ENCODE results near the gene MAP2K2.

The MAP2K2 gene

DNA sequence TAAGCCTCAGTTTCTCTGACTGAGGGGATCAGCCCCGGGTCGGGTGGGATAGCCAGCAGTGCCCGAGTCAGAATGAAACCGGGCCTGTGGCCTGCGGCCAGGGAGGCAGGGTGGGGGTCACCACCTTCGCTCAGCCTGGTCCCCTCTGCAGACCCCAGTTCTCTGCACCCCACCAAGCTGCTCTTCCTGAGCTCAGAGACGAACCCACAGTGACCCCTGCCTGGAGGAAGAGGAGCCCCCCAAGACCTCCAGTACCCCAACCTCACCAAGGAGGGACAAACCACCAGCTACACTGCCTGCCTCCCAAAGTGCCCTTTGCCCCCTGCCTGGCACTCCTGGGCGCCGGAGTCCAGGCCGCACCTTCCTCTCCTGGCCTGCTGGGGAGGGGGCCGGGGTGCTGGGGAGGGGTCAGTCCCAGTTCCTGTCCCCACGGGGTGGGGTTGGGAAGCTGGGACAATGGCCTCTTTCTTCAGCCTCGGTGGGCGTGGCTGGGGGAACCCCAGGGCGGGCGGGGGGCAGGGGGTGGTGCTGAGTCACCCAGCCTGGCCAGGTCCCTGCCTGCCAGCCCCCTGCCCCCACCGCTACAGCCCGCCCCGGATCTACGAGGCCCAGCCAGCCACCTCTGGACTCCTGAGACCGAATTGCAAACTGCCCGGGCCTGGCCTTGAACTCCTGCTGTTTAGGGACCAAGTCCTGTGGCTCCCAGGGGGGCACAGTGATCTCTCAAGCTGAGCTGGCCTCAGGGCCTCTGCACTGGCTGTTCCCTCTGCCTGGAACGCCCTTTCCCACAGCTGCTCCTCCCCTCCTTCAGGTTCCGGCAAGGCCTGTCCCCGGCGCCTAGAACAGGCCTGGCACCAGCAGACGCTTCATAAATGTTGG lies 71.6 kb downstream of the MAP2K2 start:
- no peak overlapping the region for H3K4me3 ChIP-seq (replicated peaks; ENCODE audit: low read depth, low read length)
- no peak for DNase-seq (ENCODE audit: extremely low read depth, low read depth)
- TF ChIP-seq, protein P1, sequence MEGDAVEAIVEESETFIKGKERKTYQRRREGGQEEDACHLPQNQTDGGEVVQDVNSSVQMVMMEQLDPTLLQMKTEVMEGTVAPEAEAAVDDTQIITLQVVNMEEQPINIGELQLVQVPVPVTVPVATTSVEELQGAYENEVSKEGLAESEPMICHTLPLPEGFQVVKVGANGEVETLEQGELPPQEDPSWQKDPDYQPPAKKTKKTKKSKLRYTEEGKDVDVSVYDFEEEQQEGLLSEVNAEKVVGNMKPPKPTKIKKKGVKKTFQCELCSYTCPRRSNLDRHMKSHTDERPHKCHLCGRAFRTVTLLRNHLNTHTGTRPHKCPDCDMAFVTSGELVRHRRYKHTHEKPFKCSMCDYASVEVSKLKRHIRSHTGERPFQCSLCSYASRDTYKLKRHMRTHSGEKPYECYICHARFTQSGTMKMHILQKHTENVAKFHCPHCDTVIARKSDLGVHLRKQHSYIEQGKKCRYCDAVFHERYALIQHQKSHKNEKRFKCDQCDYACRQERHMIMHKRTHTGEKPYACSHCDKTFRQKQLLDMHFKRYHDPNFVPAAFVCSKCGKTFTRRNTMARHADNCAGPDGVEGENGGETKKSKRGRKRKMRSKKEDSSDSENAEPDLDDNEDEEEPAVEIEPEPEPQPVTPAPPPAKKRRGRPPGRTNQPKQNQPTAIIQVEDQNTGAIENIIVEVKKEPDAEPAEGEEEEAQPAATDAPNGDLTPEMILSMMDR (IDR thresholded peaks at IDR 0.05; ENCODE audit: low read depth, low read length, missing control alignments), result no peak

DNA sequence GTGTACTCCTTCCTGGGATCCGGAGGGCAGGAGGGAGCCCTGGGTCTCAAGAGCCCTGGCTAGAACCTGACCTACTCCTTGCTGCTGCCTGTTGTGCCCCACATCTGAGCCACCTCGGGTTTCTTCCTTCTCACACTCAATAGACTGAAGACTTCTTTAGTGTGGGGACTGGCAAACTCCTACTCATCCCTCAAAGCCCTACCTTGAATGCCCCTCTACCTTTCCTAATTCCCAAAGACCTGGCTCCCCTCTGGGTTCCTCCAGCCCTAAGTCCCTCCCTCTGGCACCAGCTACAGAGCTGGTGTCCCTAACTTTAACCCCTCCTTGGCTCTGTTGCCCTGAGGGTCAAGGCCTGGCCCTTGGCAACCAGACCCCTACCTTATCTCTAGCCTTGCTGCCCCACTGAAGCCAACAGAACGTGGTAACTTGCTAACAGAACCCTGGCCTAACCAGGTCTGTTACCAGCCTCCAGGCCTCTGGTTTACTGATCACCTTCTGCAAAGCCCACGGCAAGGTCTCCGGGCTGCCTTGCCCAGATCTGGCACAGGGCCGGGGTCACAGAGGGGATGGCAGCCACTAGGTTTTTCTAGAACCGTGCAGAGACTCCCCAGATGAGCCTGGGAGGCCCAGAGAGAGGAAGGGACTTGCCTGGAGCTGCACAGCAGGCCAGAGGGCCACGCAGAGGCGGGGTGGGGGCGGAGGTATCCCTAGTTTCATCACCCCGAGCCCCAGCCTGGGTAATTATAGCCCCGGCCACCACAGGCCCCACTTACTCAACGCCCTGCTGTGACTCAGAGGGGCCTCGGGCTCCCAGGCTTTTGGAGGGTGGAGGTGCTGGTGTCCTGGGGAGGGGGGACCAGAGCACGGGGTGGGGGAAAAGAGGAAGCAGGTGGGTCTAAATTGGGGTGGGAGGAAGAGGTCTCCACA lies 72.5 kb downstream of the MAP2K2 start:
- no peak overlapping the region for H3K4me3 ChIP-seq (replicated peaks; ENCODE audit: low read depth, low read length)
- no peak for DNase-seq (ENCODE audit: extremely low read depth, low read depth)
- TF ChIP-seq, protein P1 (IDR thresholded peaks at IDR 0.05; ENCODE audit: low read depth, low read length, missing control alignments), result no peak

- no peak for DNase-seq (ENCODE audit: extremely low read depth, low read depth)
- no peak overlapping the region for H3K4me3 ChIP-seq (replicated peaks; ENCODE audit: low read depth, low read length)
- TF ChIP-seq, protein P1 (IDR thresholded peaks at IDR 0.05; ENCODE audit: low read depth, low read length, missing control alignments), result no peak
These were observed 74.5 kb downstream of the MAP2K2 start for GRCh38 chr19:4049432-4049831.

DNA sequence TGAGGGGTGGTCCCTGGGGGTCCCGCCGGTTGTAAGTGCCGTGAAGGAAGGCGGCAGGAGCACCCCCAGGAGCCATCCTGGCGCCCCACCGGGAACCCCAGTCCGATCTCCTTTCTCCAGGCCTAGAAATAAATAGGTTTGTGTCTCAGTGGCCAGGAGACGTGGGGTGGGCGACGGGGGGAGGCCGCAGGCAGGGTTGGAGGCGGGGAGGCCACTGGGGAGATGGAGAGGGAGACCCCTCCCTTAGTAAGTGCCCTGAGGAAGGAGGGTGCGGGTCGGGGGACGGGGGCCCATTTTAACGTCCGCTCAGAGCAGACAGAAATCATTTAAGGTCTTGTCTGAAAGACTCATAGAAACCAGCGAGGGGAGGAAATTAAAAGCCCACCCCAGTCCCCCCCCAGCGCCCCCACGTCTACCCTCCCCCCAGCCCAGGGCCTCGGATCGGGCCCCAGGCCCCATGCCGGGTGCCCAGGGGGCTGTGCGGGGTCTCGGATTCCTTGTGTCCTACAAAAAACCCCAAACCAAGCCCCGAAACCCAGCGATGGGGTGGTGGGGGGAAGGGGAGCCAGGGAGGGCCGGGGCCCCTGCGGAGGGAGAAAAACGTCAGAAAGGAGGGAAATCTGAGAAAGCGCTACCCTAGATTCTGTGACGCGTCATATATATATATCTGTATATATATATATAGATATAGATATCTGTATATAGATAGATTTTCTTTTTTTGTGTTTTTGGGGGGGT lies 76.8 kb downstream of the MAP2K2 start:
- TF ChIP-seq, protein P1 (IDR thresholded peaks at IDR 0.05; ENCODE audit: low read depth, low read length, missing control alignments), result no peak
- DNase-seq (ENCODE audit: extremely low read depth, low read depth), result no peak
- H3K4me3 ChIP-seq (replicated peaks; ENCODE audit: low read depth, low read length), result no peak overlapping the region

GRCh38 chr19:4046362-4046691 lies 77.6 kb downstream of the MAP2K2 start:
- no peak for DNase-seq (ENCODE audit: extremely low read depth, low read depth)
- no peak overlapping the region for H3K4me3 ChIP-seq (replicated peaks; ENCODE audit: low read depth, low read length)
- TF ChIP-seq, protein P1 (IDR thresholded peaks at IDR 0.05; ENCODE audit: low read depth, low read length, missing control alignments), result no peak

GRCh38 chr19:4045597-4046361 lies 78.1 kb downstream of the MAP2K2 start:
- no peak overlapping the region for H3K4me3 ChIP-seq (replicated peaks; ENCODE audit: low read depth, low read length)
- no peak for DNase-seq (ENCODE audit: extremely low read depth, low read depth)
- TF ChIP-seq, protein P1 (IDR thresholded peaks at IDR 0.05; ENCODE audit: low read depth, low read length, missing control alignments), result no peak

Data from HFF-Myc (cell line).